ENCODE results near the gene MRPS2.
A peak's percentile ranks its signal among the peaks of the same experiment; 100 is the strongest.

The MRPS2 gene

DNA sequence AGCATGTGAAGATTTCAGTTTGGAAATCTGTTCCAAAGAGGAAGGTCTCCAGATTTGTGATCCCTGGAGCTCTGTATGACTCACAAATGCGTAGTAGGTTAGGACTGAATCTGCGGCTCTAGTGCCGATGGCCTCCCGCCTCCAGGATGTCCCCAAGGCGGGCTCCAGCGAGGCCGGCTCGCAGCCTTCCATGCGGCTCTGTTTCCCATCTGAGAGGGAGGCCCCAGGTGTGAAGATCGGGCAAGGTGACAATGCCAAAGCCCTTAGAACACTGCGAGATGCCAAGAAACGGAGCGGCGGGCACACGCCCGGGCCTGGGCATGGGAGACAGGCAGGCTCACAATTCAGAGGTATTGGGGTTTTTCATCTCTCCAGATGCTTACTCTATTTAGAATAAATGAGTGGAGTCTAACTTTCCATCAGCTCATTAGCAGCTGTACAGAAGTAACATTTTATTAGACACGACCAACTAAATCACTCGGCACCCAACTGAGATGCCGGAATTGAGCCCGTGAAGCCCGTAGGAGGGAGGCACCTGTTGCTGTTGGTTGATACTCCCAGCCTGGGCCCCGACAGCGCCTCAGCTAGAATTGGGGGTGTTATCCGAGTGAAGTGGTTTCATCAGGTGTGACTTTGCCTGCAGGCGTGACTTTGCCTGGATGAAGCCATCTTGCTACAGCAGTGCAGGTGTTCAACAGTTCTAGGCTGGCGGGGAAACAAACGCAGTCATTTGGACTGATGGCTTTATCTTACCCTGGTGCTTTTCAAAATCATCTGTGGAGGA lies 7.4 kb upstream of the MRPS2 start:
- peaks cover 6% of the 10 kb centered on the region for H3K36me3 ChIP-seq (ENCODE audit: control insufficient read depth, insufficient read depth, low read length)
- no peaks in the 10 kb centered on the region for H3K27me3 ChIP-seq (ENCODE audit: control insufficient read depth, insufficient read depth, low read length)
- no peaks in the 10 kb centered on the region for H3K9me3 ChIP-seq (ENCODE audit: control insufficient read depth, insufficient read depth, low read length)
- H3K4me3 ChIP-seq (ENCODE audit: low read depth, low read length): no peak overlapping the region
- no peaks in the 10 kb centered on the region for H3K4me1 ChIP-seq (ENCODE audit: control insufficient read depth, insufficient read depth, low read length)
- no peak overlapping the region for H3K9ac ChIP-seq (ENCODE audit: low read depth, low read length)

GRCh38 chr9:135494791-135495559 lies 5.5 kb upstream of the MRPS2 start:
- Histone ChIP-seq H3K4me1 (ENCODE audit: control insufficient read depth, insufficient read depth, low read length) (no peaks in the 10 kb centered on the region), H3K27me3 (ENCODE audit: control insufficient read depth, insufficient read depth, low read length) (no peaks in the 10 kb centered on the region), H3K36me3 (ENCODE audit: control insufficient read depth, insufficient read depth, low read length) (no peaks in the 10 kb centered on the region), H3K9me3 (ENCODE audit: control insufficient read depth, insufficient read depth, low read length) (no peaks in the 10 kb centered on the region), H3K9ac (ENCODE audit: low read depth, low read length) (no peak overlapping the region), H3K4me3 (ENCODE audit: low read depth, low read length) (no peak overlapping the region)

DNA sequence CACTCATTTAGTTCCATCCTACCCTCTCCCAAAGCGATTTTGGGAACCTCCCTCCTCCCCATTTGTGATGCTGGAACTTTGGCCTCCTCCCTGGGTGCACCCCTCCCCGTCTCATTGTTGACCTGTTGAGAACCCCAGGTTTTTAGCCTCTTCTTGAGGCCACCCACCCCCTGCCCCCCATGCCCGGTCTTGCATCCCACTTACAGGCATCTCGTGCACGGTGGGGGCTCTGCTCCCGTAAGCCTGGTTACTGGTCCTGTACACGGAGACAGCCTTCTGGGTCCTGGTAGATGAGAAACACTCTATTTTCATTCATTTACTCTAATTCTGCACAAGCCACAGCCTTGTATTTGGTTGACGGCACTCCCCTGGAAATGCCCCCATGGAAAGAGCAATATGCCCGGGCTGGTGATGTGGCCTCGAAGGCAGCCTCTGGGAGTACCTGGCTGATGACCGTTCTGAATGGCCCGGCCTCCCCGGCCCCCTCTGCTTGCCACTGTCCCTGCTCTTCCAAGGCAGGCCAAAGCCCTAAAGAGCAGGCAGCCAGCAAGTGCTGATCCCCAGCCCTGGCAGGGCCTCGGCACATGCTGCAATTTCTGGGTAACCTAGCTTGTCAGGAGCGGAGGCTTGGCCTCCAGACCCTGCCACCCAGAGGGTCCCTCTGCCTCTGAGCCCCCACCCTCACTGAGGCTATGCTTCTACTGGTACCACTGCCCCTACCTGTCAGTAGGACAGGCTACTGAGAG lies 1.9 kb upstream of the MRPS2 start:
- no peaks in the 10 kb centered on the region for H3K9me3 ChIP-seq (ENCODE audit: control insufficient read depth, insufficient read depth, low read length)
- peaks cover 18% of the 10 kb centered on the region for H3K36me3 ChIP-seq (ENCODE audit: control insufficient read depth, insufficient read depth, low read length)
- H3K27me3 ChIP-seq (ENCODE audit: control insufficient read depth, insufficient read depth, low read length): no peaks in the 10 kb centered on the region
- no peak overlapping the region for H3K9ac ChIP-seq (ENCODE audit: low read depth, low read length)
- no peak overlapping the region for H3K4me3 ChIP-seq (ENCODE audit: low read depth, low read length)
- H3K4me1 ChIP-seq (ENCODE audit: control insufficient read depth, insufficient read depth, low read length): no peaks in the 10 kb centered on the region

- peak overlapping the region; percentile 78 for H3K4me3 ChIP-seq (ENCODE audit: low read depth, low read length)
- H3K9ac ChIP-seq (ENCODE audit: low read depth, low read length): no peak overlapping the region
- no peaks in the 10 kb centered on the region for H3K4me1 ChIP-seq (ENCODE audit: control insufficient read depth, insufficient read depth, low read length)
- H3K27me3 ChIP-seq (ENCODE audit: control insufficient read depth, insufficient read depth, low read length): no peaks in the 10 kb centered on the region
- peaks cover 28% of the 10 kb centered on the region for H3K36me3 ChIP-seq (ENCODE audit: control insufficient read depth, insufficient read depth, low read length)
- no peaks in the 10 kb centered on the region for H3K9me3 ChIP-seq (ENCODE audit: control insufficient read depth, insufficient read depth, low read length)
Observed at GRCh38 chr9:135499326-135500070, 984 bp upstream of the MRPS2 start.

DNA sequence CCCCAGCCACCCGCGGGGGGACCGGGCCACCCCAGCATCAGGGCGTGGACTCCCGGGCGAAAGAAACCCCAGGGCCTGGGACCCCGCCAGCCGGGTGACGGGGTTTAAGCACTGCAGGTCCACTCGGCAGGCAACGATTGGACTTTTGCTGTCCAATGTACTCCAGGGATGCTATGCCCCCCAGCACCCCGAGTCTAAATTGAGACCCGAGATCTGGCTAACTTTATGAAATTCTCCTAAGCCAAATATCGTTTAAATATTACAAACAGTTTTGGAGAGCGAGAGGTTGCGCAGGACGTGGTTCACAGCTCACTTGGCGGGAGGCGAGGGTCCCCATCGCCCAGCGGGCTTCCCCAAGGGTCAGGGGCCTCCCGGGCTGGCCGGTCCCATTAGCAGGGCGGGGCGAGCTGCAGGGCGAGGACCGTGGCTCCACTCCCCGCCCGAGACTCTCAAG lies 384 bp upstream of the MRPS2 start:
- Histone ChIP-seq H3K9me3 (ENCODE audit: control insufficient read depth, insufficient read depth, low read length) (no peaks in the 10 kb centered on the region), H3K27me3 (ENCODE audit: control insufficient read depth, insufficient read depth, low read length) (no peaks in the 10 kb centered on the region), H3K36me3 (ENCODE audit: control insufficient read depth, insufficient read depth, low read length) (peaks cover 34% of the 10 kb centered on the region), H3K4me3 (ENCODE audit: low read depth, low read length) (peak overlapping the region; percentile 78), H3K9ac (ENCODE audit: low read depth, low read length) (no peak overlapping the region), H3K4me1 (ENCODE audit: control insufficient read depth, insufficient read depth, low read length) (no peaks in the 10 kb centered on the region)

DNA sequence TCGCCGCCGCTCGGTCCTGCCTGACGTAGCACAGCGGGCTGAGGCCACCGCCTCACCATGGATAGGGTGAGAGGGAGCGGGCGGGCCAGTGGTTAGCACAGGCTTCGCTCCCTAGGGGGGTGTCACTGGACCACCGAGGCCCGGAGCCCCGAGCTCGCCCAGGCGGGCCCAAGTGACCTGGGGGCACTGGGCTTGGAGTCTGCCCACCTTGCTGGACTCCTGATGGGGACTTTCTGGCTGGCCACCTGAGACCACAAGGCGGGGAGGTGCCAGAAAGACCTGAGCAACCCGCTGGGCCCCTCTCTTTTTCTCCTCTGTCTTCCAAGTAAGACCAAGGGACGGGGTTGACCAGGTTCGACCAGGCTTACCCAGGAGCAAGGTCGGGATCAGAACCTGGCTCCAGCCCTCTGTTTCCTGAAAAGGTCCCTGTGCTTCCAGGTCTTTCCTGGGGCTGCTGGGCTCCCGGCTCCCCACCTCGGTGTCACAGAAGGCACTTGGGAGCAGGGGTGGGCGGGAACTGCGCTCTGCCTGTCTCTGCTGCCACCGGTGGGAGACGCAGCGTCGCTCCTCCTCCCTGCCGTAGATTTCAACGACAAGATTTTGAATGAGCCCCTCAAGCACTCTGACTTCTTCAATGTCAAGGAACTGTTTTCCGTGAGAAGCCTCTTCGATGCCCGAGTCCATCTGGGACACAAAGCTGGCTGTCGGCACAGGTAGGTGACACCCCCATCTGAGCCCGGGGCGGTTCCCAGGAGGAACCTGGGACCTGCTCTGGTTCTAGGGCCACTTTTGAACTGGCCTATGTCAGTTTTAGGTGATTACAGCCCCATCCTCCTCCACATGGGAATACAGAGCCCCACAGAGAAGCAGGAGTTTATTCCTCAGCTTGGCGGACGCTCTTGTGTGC lies 1.0 kb downstream of the MRPS2 start:
- peak overlapping the region; percentile 79 for H3K9ac ChIP-seq (ENCODE audit: low read depth, low read length)
- no peaks in the 10 kb centered on the region for H3K4me1 ChIP-seq (ENCODE audit: control insufficient read depth, insufficient read depth, low read length)
- peak overlapping the region; percentile 72 for H3K4me3 ChIP-seq (ENCODE audit: low read depth, low read length)
- peaks cover 35% of the 10 kb centered on the region for H3K36me3 ChIP-seq (ENCODE audit: control insufficient read depth, insufficient read depth, low read length)
- H3K27me3 ChIP-seq (ENCODE audit: control insufficient read depth, insufficient read depth, low read length): no peaks in the 10 kb centered on the region
- no peaks in the 10 kb centered on the region for H3K9me3 ChIP-seq (ENCODE audit: control insufficient read depth, insufficient read depth, low read length)

GRCh38 chr9:135502168-135502872 lies 1.8 kb downstream of the MRPS2 start:
- Histone ChIP-seq H3K4me3 (ENCODE audit: low read depth, low read length) (no peak overlapping the region), H3K36me3 (ENCODE audit: control insufficient read depth, insufficient read depth, low read length) (peaks cover 35% of the 10 kb centered on the region), H3K9me3 (ENCODE audit: control insufficient read depth, insufficient read depth, low read length) (no peaks in the 10 kb centered on the region), H3K9ac (ENCODE audit: low read depth, low read length) (no peak overlapping the region), H3K4me1 (ENCODE audit: control insufficient read depth, insufficient read depth, low read length) (no peaks in the 10 kb centered on the region), H3K27me3 (ENCODE audit: control insufficient read depth, insufficient read depth, low read length) (no peaks in the 10 kb centered on the region)

DNA sequence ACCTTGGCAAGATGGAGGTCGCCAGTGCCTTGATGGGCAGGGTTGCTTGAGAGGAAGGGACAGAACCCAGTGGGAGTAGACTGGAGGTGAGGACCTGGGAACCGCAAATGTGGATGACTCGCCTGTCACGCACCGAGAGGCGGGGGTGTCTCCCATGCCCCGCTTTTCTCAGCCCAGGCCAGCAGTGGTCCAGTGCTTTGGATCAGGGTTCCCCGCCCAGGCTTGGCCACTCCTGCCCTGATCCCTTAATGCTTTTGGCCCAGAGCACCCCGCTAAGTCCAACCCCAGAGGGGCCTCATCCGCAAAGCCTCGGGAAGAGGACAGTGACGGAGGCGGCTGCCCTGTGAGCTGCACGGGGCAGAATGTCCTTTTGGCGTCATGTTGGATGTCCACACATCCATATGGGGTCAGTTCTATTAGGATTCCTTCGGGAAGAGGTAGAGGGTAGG lies 2.4 kb downstream of the MRPS2 start:
- no peak overlapping the region for H3K9ac ChIP-seq (ENCODE audit: low read depth, low read length)
- H3K9me3 ChIP-seq (ENCODE audit: control insufficient read depth, insufficient read depth, low read length): no peaks in the 10 kb centered on the region
- peaks cover 35% of the 10 kb centered on the region for H3K36me3 ChIP-seq (ENCODE audit: control insufficient read depth, insufficient read depth, low read length)
- H3K4me3 ChIP-seq (ENCODE audit: low read depth, low read length): no peak overlapping the region
- H3K27me3 ChIP-seq (ENCODE audit: control insufficient read depth, insufficient read depth, low read length): no peaks in the 10 kb centered on the region
- no peaks in the 10 kb centered on the region for H3K4me1 ChIP-seq (ENCODE audit: control insufficient read depth, insufficient read depth, low read length)

GRCh38 chr9:135503371-135504261 lies 3.1 kb downstream of the MRPS2 start:
- no peak overlapping the region for H3K4me3 ChIP-seq (ENCODE audit: low read depth, low read length)

More at GRCh38 chr9:135503371-135504261, 3.1 kb downstream of the MRPS2 start:
- H3K9ac ChIP-seq (ENCODE audit: low read depth, low read length): no peak overlapping the region
- peaks cover 35% of the 10 kb centered on the region for H3K36me3 ChIP-seq (ENCODE audit: control insufficient read depth, insufficient read depth, low read length)
- H3K27me3 ChIP-seq (ENCODE audit: control insufficient read depth, insufficient read depth, low read length): no peaks in the 10 kb centered on the region
- no peaks in the 10 kb centered on the region for H3K4me1 ChIP-seq (ENCODE audit: control insufficient read depth, insufficient read depth, low read length)
- H3K9me3 ChIP-seq (ENCODE audit: control insufficient read depth, insufficient read depth, low read length): no peaks in the 10 kb centered on the region

Data from iPS-15b (cell line).